ENCODE results near the gene FBXO41.

Gene FBXO41, protein sequence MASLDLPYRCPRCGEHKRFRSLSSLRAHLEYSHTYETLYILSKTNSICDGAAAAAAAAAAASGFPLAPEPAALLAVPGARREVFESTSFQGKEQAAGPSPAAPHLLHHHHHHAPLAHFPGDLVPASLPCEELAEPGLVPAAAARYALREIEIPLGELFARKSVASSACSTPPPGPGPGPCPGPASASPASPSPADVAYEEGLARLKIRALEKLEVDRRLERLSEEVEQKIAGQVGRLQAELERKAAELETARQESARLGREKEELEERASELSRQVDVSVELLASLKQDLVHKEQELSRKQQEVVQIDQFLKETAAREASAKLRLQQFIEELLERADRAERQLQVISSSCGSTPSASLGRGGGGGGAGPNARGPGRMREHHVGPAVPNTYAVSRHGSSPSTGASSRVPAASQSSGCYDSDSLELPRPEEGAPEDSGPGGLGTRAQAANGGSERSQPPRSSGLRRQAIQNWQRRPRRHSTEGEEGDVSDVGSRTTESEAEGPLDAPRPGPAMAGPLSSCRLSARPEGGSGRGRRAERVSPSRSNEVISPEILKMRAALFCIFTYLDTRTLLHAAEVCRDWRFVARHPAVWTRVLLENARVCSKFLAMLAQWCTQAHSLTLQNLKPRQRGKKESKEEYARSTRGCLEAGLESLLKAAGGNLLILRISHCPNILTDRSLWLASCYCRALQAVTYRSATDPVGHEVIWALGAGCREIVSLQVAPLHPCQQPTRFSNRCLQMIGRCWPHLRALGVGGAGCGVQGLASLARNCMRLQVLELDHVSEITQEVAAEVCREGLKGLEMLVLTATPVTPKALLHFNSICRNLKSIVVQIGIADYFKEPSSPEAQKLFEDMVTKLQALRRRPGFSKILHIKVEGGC

DNA sequence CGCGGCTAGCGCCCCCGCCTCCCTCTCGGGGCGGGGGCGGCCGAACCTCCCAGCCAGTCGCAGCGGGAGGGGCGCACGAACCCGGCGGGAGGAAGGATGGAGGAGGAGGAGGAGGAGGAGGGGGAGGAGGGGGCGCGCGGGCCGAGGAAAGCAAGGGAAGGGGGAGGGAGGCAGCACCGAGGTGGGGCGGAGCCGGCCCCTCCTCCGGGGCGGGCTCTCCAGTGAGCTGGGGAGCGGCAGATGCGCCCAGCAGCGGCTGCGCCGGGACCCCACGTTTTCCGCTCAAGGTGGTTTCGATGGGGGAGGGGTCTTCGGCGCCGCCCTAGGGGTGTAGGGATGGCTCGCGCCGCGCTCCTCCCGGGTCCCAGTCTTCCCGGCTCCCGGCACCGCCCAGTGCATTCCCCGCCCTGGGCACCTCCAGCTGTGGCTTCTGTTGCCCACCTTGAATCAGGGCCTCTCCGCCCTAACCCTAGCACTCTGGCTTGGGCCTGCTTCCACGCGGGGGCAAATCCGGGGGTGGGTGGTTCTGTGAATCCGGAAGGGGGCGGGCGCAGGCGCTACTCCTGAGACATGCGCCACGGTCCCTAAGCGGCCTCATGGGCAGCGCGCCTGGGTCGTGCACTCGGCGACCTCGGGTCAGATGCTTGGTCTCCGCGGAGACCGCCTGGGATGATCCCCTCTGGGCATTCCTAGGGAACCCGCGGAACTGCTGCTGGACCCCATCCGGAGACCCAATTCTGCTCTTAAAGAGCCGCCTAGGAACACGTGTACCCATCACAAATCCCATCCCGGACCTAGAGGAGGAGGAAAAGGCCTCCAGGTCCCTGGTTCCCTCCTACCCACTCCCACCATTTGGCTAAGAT is at the start of gene FBXO41:
FBXO41 (minus strand) TSS at position 183 of the 863 bp plus-strand sequence. CDS start 14,848 bp downstream, outside the sequence.
- peak; percentile 57 for DNase-seq (ENCODE audit: low read depth)

DNA sequence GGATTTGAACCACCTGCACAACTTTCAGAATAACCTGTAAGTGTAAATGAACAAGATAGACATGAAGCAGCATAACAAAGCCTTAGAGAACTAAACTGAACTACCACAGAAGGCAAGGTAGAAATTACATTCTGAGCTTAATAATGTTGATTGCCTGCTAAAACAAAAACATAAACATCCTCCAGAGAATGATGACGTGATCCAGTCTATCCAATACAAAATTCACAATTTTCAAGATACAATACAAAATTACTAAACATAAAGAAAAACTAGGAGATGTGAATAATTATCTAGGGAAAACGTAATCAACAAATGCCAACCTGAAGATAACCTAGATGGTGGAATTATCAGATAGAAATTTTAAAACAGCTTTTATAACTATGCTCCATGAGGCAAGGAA is 49.8 kb upstream of the FBXO41 start:
- DNase-seq (ENCODE audit: low read depth), result no peak

DNA sequence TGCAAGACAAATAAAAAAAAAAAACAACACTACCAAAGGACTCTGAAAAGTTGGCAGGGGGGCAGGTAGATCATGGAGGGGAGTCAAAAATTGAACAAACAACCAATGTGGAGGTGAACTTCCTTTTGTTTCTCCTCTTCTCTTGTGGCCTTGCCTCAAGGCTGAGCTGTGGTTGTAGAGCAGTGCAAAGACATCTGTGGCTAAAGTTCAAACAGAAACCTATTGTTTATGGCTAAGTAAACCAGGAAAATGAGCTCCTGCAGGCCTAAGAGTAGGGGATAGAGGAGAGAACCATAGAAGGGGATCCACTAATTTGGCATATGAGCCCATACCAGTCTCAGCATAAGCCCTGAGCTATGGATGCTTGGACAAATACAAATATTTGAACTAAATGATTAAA is 49.3 kb upstream of the FBXO41 start:
- DNase-seq (ENCODE audit: low read depth), result no peak

DNA sequence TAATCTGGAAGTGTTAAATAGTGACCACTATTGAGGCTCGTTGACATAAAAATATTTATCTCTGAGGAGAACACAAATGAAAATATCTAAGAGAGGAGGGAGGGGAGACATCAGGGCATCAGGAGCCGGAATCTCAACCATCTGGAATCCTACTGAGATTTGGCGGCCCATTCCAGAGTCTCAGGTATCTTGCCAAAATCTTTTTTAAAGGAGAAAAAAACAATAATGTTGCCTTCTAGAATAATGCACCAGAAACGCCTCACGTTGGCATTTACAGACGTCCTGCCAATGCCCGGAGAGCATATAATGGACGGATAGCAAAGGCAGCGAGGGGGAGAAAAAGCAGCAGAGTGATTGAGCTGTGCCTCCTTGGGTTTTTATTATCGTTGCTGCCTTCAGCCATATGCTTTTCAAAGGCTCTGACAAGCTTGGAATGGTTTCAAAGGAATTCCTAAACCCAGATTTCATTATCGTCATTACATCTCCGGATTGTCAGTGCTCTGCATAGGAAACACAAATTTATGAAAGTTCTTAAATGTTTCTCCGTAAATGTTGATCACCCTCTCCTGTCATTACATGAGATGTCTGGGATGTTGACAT is 39.9 kb upstream of the FBXO41 start:
- DNase-seq (ENCODE audit: low read depth), result no peak

DNA sequence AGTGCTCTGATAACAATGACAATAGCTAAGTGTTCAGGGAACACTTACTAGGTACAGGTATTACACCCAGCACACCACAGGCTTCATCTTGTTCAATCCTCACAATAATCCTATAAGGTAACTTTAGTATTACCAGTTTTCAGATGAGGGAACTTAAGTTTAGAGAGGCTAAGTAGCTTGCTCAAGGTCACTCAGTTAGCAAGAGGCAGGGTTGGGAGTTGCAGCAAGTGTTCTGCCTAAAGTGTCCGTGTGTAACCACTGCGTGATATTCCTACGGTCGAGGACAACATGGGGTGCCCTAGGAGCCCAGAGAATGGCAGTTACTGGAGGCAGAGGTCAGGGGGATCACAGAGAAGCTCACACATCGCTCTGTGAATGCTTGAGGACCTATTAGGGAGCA is 39.3 kb upstream of the FBXO41 start:
- no peak for DNase-seq (ENCODE audit: low read depth)

DNA sequence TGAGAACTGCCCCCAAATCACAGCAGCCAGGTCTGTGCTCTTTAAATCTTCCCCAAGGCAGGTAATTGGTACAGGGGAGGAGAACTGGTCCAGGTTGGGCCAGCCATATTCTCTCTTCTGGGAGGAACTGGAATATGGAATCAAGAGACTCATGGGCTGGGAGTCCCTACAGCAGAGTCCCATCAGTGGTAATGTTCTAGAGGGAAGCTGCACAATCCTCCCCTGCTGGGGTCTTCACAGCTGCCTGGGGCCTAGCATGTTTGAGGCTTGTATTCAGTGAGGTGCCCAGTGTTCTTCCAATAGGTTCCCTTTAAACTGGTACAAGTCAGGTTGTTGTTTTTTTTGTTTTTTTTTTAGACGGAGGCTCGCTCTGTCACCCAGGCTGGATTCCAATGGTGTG is 30.2 kb upstream of the FBXO41 start:
- no peak for DNase-seq (ENCODE audit: low read depth)

DNA sequence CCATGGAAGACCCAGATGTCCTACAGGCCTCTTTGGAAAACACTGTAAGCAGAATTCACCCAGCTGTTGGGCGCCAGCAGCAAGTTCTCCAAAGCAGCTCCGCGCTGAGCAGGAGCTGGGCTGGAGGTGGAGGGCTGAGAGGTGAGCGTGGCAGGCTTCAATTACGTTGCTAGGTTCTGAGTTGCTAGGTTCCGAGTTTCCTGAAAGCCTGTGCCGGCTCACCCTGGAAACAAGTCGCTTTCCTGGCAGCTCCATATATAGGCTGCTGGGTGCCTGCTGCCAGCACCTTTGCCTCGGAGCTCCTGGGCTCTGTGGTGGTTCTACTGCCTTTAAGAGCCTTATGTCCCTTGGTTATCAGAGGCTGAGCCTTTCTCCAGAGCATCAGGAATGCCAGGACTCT is 23.4 kb upstream of the FBXO41 start:
- no peak for DNase-seq (ENCODE audit: low read depth)

DNA sequence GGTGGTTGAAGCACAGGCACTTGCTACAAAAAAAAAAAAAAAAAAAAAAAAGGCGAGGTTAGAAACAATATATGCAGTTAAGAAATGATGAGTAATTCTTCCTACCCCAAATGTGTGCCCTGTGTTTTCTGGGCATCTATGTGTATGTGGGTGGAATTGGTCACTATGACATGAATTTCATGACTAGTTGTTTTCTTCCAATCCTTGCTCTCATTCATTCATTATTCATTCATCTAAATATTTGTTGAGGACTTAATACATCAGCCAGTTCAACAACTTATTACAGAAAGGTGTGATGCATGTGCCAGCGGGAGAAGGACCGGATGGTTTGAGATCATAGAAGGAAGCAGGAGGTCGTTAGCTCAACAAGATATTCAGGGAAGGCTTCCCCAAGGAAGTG is 17.4 kb upstream of the FBXO41 start:
- DNase-seq (ENCODE audit: low read depth), result no peak

DNA sequence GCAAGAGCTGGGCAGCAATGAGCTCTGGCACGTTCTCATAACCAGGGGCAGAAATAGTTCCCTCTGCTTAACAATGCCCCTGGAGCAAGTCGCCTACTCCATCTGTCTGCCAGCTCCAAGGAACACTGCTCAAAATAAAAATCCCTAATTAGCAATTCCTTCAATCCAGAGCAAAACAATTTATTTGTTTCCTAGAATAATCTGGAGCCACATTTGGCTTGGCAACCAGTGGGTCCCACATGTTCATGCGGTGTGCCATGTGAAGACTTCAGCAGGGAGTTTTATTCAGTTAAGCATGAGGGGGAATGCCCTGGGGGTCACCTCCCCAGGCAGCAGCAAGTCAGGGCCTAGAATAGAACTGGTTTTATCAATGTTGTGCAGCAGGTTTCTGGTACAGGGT is 16.6 kb upstream of the FBXO41 start:
- no peak for DNase-seq (ENCODE audit: low read depth)

DNA sequence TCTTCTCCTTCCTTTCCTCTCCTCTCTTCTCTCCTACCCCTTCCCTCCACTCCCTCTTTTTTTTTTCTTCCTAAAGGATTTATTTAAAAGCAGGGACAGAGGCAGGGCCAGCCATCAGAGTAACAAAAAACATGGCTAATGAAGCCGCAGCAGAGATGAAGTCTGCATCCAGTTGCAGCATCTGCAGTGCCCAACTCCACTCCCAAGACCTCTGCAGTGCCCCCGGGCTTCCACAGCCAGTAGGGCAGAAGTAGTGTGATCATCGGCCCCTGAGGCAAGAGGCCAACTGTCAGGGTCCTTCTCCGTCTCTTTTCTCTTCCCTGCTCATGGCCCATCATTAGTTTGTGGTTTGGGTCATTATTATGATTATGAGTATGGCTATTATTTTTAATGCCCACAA is 13.3 kb upstream of the FBXO41 start:
- DNase-seq (ENCODE audit: low read depth), result no peak

DNA sequence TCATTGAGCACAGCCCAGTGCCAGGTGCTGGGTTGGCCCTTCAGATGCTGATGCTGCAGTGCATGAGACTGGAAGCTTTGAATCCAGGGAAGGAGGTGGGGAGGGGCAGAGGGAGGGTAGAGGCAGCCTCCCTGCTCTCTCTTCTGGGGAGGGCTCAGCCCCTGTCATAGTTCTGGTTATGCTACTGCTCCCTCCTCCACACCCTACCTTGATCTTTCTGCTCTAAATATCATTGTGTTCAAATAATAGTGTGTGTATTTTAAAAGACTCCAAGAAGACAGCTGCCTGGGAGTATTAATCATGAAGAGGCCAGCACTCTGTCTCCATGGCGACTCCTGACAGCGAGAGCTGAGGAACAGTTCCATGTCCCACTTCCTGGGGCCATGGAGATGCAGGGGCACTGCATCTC is 12.9 kb upstream of the FBXO41 start:
- no peak for DNase-seq (ENCODE audit: low read depth)

DNA sequence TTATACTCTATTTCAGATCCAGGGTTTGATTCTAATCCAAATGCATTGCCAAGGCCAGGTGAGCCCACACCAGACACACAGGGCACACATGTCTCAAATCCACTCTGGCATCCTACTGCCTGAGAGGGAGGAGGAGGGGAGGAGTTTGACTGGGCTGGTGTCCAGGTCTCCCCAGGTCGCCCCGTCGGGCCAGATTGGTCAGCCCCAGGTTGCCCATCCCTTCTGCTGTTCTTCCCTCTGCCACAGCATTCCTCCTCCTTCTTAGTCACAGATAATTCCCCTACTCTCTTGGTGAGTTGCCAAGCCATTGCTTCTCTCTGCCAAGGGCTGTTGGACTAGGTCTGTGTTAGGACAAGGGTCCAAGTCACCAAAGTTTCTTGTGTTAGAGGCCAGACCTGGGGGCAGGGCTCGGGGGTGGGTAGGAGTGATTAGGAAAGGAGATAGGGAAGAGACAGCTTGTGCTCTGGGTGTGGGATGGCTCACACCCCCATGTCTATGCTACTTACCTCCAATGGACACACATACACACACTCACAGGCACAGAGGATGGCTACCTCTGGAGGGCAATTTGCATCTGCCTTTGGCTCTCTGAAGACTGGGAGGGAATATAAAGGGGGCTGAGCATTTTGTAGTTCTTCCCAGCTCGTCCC is 11.6 kb upstream of the FBXO41 start:
- no peak for DNase-seq (ENCODE audit: low read depth)

DNA sequence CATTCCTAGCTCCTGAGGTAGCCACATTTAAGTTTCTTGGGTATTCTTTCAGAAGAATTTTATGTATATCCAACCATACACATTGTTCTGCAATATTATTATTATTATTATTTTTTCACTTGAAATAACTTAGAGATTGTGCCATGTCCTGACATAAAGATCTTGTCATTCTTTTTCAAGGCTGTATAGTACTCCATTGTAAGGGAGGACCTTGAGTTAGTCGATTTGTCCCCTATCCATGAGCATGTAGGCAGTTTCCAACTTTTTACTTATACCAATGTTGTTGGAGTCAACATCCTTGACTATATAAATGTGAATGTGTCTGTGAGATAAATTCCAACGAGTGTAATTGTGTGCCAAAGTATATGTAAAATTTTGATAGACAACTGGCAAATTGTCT is 10.0 kb upstream of the FBXO41 start:
- no peak for DNase-seq (ENCODE audit: low read depth)

DNA sequence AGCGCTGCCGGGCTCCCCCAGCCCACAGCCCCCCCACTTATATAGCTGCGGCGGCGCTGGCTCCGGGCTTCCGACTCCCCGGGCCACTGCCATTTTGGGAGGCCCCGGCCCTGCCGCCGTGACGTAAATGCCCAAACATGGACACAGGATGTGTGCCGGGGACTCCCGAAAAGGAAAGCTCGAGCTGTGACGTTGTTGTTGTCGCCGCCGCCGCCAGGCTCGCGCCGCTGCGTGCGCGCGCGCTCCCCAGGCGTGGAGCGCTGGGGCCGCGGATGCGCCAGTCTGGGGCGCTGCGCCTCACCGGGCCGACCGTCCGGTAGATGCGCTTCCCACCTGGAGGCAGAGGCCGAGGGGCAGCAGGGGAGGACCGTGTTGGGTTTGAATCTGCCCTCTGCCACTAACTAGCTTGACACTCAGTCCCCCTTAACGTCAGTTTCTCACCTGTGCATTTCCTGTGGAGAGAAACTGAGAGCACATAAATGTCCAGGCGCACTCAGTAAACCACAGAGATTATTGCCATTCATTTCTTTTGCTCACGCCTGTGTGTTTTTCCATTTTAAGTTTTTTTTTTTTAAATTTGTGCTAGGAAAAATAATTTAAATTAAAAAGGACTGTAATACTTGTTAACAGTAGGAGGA is 9.4 kb upstream of the FBXO41 start, which contains the start of gene EGR4:
EGR4 (minus strand) TSS at position 15 of the 638 bp plus-strand sequence. CDS start 231 bp downstream, outside the sequence.
- DNase-seq (ENCODE audit: low read depth), result peak; percentile 79

DNA sequence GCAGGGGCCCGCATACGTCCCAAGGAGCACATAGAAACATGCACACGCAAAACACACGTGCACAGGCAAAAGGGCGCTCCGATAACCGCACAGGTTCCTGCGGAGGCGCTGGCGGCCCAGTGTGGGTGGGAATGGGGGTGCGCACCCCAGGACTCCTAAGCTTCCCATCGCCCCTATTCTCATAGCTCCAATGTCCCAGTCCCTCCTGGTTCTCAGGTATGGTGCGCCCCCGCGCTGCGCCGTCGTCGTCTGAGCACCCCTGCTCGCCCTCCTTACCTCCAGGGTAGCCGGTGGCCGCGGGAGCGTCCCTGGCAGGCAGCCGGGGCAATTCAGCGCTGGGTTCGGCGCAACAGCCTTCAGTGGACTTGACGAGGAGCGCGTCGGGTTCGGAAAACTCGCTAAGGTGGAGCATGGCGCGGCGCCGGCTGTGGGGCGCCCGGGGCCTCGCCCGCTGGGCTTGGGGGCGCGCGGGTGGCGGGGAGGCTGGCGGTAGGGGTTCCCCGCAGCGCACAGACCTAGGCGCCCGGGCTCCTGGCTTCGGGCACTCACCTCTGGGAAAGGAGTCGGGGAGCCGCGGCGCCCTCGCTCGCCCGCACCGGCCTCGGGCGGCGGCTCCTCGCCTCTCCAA is 8.7 kb upstream of the FBXO41 start:
- no peak for DNase-seq (ENCODE audit: low read depth)

DNA sequence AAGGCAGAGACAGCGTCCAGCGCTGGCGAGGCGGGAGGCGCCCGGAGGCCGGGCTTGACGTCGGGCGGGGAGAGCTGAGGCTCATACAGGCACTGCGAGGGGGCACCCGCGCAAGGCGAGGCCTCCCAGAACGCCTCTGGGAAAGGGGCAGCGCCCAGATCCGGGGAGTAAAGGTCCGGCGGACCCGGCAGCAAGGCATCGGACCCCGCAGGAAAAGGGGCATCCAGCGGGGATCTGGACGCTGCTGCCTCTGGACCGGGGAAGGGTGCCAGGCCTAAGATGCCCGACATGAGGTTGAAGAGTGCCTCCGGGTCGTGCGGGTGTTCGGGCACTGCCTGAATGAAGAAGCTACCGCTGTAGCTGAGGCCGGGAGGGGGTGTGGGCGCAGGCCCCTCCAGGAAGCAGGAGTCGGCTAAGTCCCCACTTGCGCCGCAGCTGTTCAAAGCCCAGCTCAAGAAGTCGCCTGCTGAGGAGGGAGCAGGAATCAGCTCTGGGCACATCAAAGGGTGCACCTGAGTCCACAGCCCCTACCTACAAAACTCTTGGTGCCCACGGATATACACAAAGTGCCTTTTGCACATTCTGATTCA is 8.1 kb upstream of the FBXO41 start:
- no peak for DNase-seq (ENCODE audit: low read depth)

DNA sequence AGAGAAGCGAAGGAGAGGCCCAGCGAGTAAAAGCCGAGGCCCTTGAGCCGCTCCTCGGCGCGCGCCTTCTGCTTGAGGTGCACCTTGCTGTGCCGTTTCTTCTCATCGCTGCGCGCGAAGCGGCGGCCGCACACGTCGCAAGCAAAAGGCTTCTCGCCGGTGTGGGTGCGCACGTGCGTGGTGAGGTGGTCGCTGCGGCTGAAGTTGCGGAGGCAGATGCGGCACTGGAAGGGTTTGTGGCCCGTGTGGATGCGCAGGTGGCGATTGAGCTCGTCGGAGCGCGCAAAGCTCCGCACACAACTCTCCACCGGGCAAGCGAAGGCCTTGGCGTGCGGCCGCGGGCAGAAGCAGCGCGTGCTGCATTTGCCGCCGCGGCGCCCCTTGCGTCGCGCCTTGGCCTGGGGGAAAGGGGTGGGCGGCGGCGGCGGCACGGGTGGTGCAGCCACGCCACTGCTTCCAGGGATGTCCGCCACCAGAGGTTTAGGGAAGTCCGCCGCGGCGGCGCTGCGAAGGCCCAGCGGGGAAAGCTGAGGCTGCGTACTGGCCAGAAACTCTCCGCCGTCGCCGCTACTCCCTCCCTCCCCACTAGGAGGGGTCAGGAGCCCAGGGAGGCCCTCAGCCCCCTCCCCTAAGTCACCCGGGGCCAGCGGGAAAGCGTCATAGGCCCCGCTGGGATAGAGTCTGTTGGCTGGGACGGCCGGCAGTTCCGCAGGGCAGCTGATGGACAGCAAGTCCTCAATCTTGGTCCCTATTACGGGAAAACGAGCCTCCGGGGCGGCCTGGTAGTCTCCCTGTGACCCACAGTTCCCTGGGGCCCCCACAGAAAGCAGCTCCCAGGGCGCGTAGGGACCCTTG is 7.4 kb upstream of the FBXO41 start:
- no peak for DNase-seq (ENCODE audit: low read depth)

DNA sequence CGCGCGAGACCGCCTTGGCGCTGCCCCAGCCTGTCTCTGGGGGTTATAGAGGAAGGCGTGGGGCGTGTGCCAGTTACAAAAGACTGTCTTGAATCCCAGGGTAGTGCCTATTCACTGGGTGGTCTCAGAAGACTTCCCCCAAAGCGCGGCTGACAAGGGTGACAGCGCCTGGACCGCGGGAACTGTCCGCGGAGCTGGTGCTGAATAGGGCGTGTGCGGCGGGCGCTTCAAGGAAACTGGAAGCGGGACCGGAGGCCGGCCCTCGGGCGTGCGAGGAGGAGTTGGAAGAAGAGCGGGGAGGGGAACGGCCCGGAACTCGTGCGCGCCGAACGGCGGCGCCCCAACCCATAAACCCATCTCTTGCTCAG is 6.8 kb upstream of the FBXO41 start:
- DNase-seq (ENCODE audit: low read depth), result no peak

Data from activated gamma-delta T cell treated with anti-CD3 and anti-CD28 coated beads, Interleukin-2, amount 50 U/mL, for 16 hours (primary cell).